ENCODE results near the gene SOX13. TPM values are rescaled to one million over a fixed set of nuclear protein-coding genes. Genes with fewer than 3 reads are reported as not detected.

SOX13 gene
- total RNA-seq, 1 experiment from 2014 or later, result 21.8 TPM

- Mint-ChIP-seq H3K27ac (ENCODE audit: unreplicated experiment) (no peak overlapping the region), H3K4me1 (ENCODE audit: low read depth, unreplicated experiment) (peaks cover 11% of the 10 kb centered on the region), H3K4me3 (ENCODE audit: low read depth, unreplicated experiment) (no peak overlapping the region), H3K9me3 (ENCODE audit: low read depth, unreplicated experiment) (no peaks in the 10 kb centered on the region), H3K36me3 (ENCODE audit: insufficient read depth, unreplicated experiment) (peaks cover 4% of the 10 kb centered on the region), H3K27me3 (ENCODE audit: unreplicated experiment) (no peaks in the 10 kb centered on the region)
- intact Hi-C loops (cut with micrococcal nuclease; ENCODE audit: unreplicated experiment), result no loop called here
- TF ChIP-seq, protein P1, sequence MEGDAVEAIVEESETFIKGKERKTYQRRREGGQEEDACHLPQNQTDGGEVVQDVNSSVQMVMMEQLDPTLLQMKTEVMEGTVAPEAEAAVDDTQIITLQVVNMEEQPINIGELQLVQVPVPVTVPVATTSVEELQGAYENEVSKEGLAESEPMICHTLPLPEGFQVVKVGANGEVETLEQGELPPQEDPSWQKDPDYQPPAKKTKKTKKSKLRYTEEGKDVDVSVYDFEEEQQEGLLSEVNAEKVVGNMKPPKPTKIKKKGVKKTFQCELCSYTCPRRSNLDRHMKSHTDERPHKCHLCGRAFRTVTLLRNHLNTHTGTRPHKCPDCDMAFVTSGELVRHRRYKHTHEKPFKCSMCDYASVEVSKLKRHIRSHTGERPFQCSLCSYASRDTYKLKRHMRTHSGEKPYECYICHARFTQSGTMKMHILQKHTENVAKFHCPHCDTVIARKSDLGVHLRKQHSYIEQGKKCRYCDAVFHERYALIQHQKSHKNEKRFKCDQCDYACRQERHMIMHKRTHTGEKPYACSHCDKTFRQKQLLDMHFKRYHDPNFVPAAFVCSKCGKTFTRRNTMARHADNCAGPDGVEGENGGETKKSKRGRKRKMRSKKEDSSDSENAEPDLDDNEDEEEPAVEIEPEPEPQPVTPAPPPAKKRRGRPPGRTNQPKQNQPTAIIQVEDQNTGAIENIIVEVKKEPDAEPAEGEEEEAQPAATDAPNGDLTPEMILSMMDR (IDR thresholded peaks at IDR 0.05; ENCODE audit: unreplicated experiment), result no peak
- DNase-seq, result no peak
- CTCF ChIA-PET, result no interaction called here
- BruUV-seq (replicated peaks), result no TSS peak
These were observed 43.6 kb downstream of the SOX13 start for GRCh38 chr1:204116539-204116938.

- no peak overlapping the region for H3K27ac Mint-ChIP-seq (ENCODE audit: unreplicated experiment)
- TF ChIP-seq, protein P1 (IDR thresholded peaks at IDR 0.05; ENCODE audit: unreplicated experiment), result no peak
- H3K27me3 Mint-ChIP-seq (ENCODE audit: unreplicated experiment), result no peaks in the 10 kb centered on the region
- H3K9me3 Mint-ChIP-seq (ENCODE audit: low read depth, unreplicated experiment), result no peaks in the 10 kb centered on the region
- CTCF ChIA-PET, result no interaction called here
- H3K4me1 Mint-ChIP-seq (ENCODE audit: low read depth, unreplicated experiment), result no peaks in the 10 kb centered on the region
- H3K4me3 Mint-ChIP-seq (ENCODE audit: low read depth, unreplicated experiment), result no peak overlapping the region
- intact Hi-C loops (cut with micrococcal nuclease; ENCODE audit: unreplicated experiment), result no loop called here
- no peak for DNase-seq
- H3K36me3 Mint-ChIP-seq (ENCODE audit: insufficient read depth, unreplicated experiment), result no peaks in the 10 kb centered on the region
- no TSS peak for BruUV-seq (replicated peaks)
These were observed 49.1 kb downstream of the SOX13 start for GRCh38 chr1:204121840-204122555.

GRCh38 chr1:204123376-204123775 lies 50.5 kb downstream of the SOX13 start:
- no TSS peak for BruUV-seq (replicated peaks)
- TF ChIP-seq, protein P1 (IDR thresholded peaks at IDR 0.05; ENCODE audit: unreplicated experiment), result no peak
- no peak for DNase-seq
- Mint-ChIP-seq H3K9me3 (ENCODE audit: low read depth, unreplicated experiment) (no peaks in the 10 kb centered on the region), H3K27me3 (ENCODE audit: unreplicated experiment) (no peaks in the 10 kb centered on the region), H3K4me1 (ENCODE audit: low read depth, unreplicated experiment) (peaks cover 9% of the 10 kb centered on the region), H3K36me3 (ENCODE audit: insufficient read depth, unreplicated experiment) (peaks cover 5% of the 10 kb centered on the region), H3K27ac (ENCODE audit: unreplicated experiment) (no peak overlapping the region), H3K4me3 (ENCODE audit: low read depth, unreplicated experiment) (no peak overlapping the region)
- CTCF ChIA-PET, result interaction anchor here (0.6 kb wide), 1 partner anchor 11 kb away, joined by 3 read pairs; no protein-coding TSS in a partner anchor
- intact Hi-C loops (cut with micrococcal nuclease; ENCODE audit: unreplicated experiment), result no loop called here

- DNase-seq, result no peak
- H3K4me1 Mint-ChIP-seq (ENCODE audit: low read depth, unreplicated experiment), result peaks cover 21% of the 10 kb centered on the region
- H3K9me3 Mint-ChIP-seq (ENCODE audit: low read depth, unreplicated experiment), result no peaks in the 10 kb centered on the region
- H3K27me3 Mint-ChIP-seq (ENCODE audit: unreplicated experiment), result no peaks in the 10 kb centered on the region
- CTCF ChIA-PET, result no interaction called here
- H3K36me3 Mint-ChIP-seq (ENCODE audit: insufficient read depth, unreplicated experiment), result peaks cover 11% of the 10 kb centered on the region
- no peak overlapping the region for H3K4me3 Mint-ChIP-seq (ENCODE audit: low read depth, unreplicated experiment)
- intact Hi-C loops (cut with micrococcal nuclease; ENCODE audit: unreplicated experiment), result no loop called here
- no TSS peak for BruUV-seq (replicated peaks)
- TF ChIP-seq, protein P1 (IDR thresholded peaks at IDR 0.05; ENCODE audit: unreplicated experiment), result no peak
- no peak overlapping the region for H3K27ac Mint-ChIP-seq (ENCODE audit: unreplicated experiment)
These were observed 51.7 kb downstream of the SOX13 start for GRCh38 chr1:204124639-204125038.

Data from Calu3 (cell line).